Measurements from ENCODE around the gene CCDC93.

DNA sequence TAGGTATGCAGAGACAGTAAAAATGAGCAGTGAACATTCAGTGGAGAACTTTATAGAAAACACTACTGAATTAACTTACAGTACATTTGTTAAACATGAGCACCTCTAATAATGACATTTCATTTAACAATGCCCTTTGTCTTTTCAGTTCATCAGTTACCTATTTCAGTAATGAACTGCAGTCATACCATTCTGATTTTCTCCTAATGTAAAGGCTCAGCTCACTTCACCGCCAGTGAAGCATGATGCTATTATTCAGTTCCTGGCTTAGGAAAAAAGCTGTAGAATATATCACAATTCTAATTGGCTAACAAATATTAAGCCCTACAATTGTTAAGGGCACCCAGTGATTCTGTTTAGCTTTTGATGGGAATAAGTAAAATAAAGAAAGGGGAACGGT, 37.1 kb upstream of the CCDC93 start:
- TF ChIP-seq, protein P1, sequence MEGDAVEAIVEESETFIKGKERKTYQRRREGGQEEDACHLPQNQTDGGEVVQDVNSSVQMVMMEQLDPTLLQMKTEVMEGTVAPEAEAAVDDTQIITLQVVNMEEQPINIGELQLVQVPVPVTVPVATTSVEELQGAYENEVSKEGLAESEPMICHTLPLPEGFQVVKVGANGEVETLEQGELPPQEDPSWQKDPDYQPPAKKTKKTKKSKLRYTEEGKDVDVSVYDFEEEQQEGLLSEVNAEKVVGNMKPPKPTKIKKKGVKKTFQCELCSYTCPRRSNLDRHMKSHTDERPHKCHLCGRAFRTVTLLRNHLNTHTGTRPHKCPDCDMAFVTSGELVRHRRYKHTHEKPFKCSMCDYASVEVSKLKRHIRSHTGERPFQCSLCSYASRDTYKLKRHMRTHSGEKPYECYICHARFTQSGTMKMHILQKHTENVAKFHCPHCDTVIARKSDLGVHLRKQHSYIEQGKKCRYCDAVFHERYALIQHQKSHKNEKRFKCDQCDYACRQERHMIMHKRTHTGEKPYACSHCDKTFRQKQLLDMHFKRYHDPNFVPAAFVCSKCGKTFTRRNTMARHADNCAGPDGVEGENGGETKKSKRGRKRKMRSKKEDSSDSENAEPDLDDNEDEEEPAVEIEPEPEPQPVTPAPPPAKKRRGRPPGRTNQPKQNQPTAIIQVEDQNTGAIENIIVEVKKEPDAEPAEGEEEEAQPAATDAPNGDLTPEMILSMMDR (conservative IDR thresholded peaks at IDR 0.05; ENCODE audit: low read depth, low read length): no peak
- TF ChIP-seq EZH2 (IDR thresholded peaks at IDR 0.05; ENCODE audit: borderline replicate concordance, low read depth, low read length, poor library complexity, severe bottlenecking): no peak

All from A673 (cell line).